ENCODE results near the gene OPCML.

Gene OPCML

GRCh38 chr11:132771746-132772145, 760.6 kb downstream of the OPCML start:
- FAIRE-seq: no peak

DNA sequence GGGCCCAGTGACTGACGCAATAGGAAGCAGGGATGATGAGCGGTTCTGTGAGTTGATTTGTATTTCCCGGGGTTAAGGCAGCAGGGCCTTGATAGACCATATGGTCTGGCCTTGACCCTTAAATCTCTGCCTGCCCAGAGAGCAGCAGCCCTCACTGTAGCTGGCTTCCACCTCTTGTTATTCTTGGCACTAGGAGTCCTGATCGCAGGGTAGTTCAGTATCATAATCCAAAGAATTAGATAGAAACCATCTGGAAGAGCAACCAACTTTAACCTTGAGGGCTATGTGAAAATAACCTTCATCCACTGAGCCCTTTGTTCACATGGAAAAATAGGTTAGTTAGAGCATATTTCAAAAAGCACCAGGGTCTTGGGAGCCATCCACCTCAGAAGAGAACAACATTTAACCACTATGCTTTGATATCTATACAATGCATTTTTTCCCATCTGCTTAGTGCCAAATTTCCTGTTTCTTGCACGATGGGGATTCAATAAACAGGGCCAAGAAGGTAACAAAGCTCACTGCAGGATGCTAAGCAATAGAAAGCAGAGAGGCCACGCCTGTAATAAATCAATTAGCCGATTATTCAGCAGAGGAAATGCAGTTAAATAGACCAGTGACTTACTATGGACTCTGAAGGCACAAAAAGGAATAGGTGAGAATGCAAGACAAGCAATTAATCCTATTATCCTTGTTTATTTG, 761.3 kb downstream of the OPCML start:
- FAIRE-seq: no peak

GRCh38 chr11:132763503-132763902, 768.8 kb downstream of the OPCML start:
- no peak for FAIRE-seq

DNA sequence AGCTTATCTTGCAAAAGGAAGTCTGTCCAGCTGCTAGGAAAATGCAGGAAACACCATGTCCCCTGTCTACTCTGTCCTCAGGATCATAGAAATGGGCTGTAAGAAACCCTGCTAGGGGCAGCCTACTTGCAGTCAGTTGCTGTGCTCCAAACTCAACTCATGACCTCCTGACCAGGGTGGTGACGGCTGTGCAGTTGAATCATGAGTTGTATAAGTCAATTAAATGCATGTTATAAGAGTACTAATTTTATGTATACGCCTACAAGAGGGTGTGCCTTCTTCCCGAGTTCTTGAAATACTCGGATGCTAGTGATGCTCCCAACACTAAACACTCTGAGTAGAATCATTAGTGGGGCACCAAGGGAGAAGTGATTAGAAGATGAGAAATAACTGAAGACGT, 776.4 kb downstream of the OPCML start:
- no peak for FAIRE-seq

DNA sequence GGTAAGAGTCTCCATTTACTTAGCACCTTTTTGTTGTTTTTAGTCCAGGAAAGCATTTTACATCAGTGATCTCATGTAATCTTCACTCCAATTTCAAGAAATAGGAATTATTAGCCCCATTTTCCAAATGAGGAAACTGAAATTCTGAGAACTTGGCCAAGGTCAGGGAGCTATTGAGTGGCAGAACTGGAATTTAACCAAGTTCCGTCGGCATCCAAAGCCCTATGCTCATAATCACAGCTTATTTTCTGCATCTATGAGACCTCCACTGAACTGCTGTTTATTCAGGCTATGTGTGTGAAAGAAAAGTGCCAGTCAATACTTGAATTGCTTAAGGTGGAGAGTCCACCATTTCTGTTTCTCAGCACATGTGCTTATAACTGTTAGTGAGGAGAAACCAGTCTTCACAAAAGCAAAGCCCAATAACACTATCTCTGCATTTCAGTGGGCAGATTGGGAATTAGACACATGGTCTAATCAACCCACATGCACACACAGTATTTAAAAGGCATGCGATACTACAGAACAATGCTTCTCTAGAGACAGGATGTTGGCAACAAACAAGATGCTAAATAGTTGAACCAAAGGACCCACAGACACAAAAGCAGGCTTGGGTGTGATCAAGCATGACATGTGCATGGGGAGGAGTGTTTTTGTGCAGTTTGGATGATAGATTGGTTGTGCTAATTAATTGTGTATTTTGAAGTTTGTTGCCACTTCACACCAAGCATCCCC, 780.6 kb downstream of the OPCML start:
- FAIRE-seq: no peak

DNA sequence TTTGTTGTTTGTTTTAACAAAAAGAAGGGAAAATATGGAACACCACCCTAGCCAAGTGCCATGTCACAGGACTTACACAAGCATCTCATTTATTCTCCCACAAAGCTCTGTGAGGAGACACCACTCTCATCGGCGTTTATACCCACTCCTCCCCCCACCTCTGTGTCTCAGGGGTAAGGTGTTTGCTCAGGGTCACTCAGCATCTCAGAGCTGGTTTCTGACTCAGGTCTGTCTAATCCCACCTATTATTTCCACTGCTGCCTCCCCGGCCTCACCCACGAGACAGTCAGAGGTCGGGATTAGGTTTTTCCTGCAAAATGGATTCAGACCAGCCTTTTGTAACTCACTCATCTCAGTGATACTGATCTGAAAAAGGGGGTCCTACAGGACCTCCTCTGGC, 786.0 kb downstream of the OPCML start:
- FAIRE-seq: no peak

DNA sequence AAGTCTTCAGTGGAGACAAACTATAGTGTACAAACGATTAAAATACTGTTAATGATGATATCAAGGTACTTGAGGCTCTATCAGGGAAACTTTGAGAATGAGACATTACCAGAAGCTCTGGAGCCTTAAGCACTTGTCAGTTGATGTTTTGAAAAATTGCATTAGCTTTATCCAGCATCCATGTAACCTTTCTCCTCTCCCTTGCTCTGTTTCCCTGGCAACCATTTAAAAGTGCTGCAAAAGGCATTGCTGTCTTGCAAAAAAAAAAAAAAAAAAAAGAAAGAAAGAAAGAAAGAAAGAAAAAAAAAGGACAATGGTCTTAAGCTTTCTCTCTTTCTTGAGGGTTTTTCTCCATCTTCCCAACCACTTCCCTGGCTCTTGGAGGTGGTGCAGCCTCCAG, 787.0 kb downstream of the OPCML start:
- no peak for FAIRE-seq

DNA sequence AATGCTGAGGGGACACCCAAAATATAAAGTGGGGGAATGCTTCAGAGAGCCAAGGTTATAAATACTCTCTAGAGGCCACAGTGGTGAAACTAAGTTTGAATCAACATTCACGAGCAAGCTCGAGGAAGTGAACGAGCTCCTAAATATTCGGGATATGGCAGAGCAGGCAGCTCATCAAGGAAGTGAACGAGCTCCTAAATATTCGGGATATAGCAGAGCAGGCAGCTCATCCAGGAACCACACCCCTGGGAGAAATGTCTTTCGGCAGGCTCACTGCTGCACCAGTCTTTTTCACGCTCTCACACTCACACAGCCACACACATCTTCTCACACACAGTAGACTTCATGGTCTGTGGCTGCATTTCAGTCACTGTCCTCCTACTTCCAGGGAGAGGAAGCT, 787.5 kb downstream of the OPCML start:
- FAIRE-seq: no peak

GRCh38 chr11:132743601-132744000, 788.7 kb downstream of the OPCML start:
- no peak for FAIRE-seq

DNA sequence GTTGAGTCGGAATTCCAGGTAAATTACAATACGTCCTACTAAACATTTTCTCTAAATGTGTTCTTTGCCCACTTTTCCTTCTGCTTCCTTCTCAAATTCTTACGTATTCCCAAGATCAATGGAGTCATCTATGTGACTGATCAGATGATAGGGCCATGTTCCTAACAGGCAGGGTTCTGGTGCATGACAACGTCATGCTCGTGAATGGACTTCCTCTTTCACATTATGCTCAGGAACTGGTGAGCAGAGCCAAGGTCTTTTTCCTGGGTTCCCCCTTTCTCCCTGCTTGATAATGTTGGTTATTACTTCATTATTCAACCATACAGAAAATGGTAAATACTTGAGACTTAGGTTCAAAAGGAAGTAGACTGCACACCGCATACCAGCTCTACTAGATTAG, 789.4 kb downstream of the OPCML start:
- no peak for FAIRE-seq

GRCh38 chr11:132734217-132734616, 798.1 kb downstream of the OPCML start:
- no peak for FAIRE-seq

DNA sequence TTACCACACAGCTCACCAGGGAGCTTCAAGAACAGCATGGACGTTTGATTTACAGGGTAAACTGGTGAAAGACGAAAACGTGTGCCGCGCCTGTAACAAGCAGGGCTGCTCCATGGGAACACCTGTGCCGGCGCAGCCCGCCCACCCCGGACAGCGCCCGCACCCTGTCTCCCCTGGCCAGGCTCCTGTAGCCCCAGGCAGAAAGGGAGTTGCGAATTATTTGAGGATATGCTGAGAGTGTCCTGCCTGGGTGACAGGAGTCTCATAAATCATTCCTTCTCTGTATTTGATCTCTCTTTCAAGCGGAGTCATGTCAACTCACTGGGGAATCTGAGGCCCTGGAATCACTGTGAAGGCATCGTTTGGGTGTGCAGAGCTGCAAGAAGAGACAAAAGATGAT, 804.3 kb downstream of the OPCML start:
- no peak for FAIRE-seq

- FAIRE-seq: no peak
Measured at GRCh38 chr11:132721526-132721925, 810.8 kb downstream of the OPCML start.

GRCh38 chr11:132719684-132720083, 812.6 kb downstream of the OPCML start:
- FAIRE-seq: no peak

DNA sequence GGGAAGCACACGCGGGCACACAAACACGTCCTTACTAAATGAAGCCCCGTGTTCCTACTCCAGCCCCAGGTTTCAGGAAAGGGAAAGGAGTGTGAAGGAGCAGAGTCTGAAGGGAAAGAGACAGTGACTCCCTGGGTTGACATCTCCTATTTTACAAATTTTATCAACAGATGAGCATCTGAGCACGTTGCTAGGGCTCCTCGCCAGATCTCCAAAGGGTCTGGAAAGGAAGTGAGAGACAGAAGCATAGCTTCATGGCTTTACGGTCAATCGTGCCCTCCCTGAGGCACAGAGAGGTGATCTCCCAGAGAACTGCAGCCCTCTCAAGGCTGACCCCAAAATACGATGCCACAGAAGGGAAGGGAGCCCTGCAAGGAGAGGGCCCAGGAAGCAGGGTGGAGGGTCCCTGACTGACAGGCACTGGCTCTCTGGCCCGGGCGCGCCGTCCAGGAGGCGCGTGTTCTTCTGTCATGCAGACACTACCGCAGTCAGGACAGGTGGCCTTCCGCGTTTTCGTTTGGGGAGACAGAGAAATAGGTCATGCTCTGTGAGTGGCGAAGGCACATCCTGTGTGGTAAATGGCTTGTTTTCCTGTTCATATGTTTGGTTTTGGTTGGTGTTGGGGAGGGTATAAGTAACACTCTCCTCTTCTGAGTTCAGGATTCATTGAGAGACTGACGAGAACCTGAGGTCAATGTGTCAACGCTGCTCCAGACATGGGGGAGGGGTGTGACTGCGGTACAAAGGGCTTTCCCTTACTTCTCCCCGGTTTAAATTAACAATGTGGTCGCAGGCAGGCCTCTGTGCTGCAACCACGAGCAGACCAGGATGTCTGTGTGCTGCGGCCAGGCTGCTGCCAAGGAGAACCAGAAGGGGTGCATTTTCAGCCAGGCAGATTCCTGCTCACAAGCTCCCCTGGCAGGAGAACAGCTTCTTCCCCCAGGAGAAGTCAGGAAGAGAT, 813.3 kb downstream of the OPCML start:
- FAIRE-seq: no peak

DNA sequence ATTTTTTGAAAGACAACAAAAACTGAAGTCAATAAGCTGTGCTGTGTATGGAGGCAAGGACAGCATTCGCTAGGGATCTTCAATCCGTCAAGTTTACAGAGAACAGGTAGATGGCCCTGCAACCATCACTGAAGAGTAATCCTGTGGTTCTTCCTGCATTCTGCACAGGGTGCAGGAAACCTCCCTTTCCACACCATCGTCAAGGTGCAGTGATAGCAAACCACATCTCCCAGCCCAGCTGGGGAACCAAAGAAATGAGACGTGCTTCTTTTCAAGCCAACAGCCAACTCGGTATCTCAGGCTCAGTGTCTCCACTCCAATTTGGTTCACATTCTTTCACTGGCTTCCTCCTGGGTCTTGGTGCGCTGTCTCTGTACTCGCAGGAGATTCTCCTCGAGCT, 814.5 kb downstream of the OPCML start:
- FAIRE-seq: no peak

GRCh38 chr11:132716037-132716436, 816.3 kb downstream of the OPCML start:
- no peak for FAIRE-seq

DNA sequence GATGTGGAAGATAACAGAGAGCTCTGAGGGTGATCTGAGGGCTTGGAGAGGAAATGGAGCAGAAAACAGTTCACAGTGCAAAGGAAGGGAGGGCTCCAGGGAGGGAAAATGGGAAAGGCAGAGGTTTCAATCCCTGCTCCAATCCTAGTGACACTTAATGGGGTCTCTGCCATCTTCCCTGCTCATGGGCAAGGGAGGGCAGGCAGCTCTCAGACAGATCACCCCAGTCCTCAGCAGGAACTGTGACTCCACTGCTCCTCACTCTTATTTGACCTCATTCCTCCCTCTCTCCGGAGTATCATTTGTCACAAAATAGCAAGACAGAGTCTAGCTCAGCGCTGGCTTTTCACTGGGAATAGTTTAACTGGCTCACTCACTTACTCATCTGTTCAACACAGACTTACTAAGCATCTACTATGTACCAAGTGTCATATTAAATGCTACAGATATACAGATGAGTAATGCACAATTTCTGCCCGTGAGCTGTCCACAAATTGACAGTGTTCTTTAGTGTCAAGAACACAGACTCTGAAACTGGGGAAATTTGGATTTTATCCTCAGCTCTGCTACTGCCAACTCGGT, 817.4 kb downstream of the OPCML start:
- FAIRE-seq: no peak

DNA sequence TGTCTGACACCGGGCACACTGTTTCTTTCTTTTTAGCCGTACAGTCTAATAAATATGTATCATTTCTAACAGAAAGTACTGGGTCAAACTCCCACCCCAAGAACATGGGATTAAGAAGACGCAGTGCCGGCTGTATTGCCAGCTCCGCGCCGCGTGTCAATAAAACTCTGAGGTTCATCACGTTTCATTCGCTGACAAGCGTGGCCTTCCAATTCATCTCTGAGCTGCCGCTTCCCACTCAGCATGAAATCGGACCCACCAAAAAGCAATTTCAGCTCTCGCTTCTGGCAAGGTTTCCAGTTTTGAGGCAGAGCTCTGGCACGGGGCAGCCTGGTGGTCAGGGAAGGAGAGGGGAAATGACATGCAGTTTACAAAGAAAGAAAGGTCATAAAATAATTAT, 819.8 kb downstream of the OPCML start:
- no peak for FAIRE-seq

DNA sequence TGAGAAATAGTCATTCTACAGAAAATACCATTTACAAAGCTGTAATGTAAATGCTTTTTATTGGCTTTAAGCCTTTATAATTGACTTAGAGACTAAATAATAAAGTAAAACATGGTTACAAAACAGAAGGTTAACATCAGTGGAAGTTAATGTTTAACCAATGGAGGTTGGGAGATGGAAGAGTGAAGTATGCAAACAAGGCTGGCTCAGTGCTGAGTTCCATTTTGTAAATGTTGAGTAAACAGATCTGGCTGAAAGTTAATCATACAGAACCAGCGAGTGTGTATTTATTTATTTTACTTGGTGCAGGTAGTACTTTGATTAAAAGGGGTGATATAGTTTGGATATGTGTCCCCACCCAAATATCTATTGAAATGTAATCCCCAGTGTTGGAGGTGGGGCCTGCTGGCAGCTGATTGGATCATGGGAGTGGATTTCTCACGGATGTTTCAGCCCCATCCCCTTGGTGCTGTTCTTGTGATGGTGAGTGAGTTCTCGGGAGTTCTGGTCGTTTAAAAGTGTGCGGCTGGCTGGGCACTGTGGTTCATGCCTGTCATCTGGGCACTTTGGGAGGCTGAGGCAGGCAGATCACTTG, 827.4 kb downstream of the OPCML start:
- no peak for FAIRE-seq

DNA sequence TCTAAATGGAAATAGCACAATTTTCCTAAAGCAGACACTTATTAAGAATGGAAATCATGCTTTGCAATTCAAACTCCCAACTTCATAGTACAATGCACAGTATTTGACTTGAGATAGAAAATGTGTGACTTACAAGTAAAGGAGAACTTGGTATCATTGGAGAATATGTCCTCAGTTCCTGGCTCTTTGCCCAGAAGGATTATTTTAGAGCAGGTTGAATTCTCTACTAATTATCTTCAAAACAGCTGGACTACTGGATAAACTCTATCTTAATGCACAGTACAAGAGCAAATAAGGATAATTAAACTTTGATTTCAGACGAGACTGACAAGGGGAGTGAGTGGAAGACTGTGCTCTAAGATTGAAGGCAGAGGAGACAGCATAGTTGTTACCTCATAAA, 839.4 kb downstream of the OPCML start:
- FAIRE-seq: no peak

- FAIRE-seq: no peak
Measured at GRCh38 chr11:132691848-132692550, 840.3 kb downstream of the OPCML start.

Data from endometrium (tissue), 2 donors.